Activated effector memory CD4-positive, alpha-beta T cell treated with anti-CD3 and anti-CD28 coated beads, Interleukin-2, amount 50 U/mL, for 16 hours (primary cell): ENCODE measurements around the gene GEMIN8.

Source experiments
- DNase-seq: peaks from one replicate; pipeline ENCODE4 v3.0.0-alpha.2; 2020

The GEMIN8 gene, protein sequence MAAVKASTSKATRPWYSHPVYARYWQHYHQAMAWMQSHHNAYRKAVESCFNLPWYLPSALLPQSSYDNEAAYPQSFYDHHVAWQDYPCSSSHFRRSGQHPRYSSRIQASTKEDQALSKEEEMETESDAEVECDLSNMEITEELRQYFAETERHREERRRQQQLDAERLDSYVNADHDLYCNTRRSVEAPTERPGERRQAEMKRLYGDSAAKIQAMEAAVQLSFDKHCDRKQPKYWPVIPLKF

DNA sequence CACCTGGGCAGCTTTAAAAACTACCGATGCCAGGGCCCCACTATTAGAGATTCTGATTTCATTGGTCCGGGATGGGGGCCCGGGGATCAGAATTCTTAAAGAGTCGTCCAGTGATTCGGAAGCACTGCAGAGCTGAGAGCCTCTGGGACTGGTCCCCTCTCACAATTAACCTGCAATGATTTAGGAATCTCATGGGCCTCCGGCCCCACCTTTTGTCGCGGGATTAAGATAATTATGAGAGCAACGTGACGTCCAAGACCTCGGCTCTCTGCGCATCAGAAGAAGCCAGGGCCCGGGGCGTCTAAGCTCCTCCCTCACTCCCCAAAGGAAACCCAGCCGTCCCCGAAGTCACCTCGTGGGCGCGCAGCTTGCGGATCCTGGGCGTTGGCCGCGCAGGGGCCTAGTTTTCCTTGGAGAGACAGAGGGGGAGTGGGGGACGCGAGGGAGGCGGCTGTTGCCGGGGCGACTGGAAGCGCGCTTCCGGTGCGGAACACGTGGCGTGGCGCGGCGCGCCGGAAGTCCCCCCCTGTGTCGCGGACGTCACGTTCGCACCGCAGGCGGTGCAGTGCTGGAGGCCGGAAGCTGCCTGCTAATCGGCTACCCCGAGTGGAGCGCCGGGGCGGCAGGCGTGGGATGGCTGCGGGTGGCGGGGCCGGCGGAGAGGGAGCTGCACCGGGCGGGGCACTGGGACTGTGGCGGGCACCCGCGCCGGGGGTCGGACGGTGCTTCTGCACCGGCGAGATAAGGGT lies at the start of gene GEMIN8:
Gene GEMIN8, minus strand, starts transcription at position 468 of the 749 bp plus-strand sequence. CDS start 8,414 bp downstream, outside the sequence.
- DNase-seq, result peak; percentile 95

DNA sequence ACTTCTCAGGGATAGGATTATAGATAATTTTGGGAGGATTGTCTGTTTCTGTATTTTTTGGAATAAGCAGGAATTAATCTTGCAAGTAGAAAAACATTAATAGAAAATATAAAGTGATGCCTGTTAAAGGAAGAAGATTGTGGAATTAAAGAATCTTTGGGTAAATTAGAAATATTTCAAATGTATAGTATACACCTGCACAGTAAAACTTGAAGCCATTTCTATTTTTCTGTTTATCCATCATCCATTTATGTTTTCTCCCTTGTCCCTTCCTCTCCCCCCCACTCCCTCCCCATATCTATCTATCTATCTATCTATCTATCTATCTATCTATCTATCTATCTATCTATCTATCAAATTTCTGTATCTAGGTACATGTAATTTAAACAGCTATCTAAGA lies 46.9 kb upstream of the GEMIN8 start:
- no peak for DNase-seq

DNA sequence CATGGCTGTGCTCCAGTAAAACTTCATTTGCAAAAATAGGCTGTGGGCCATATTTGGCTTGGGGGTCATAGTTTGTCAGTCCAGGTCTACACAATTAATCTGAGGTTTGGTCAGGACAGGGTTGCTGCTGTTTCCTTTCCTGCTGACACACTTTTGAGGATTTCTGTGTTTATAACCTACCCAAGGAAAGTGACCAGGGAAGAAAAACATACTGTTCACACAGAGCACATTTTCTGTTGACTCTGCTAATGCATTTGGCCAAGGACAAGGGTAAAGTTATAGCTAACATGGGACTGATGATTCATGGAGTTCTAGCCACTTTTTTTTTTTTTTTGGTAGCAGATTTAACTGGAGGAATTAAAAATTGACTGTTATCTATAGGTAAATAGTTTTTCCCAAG lies 43.9 kb upstream of the GEMIN8 start:
- DNase-seq, result no peak

- no peak for DNase-seq
Observed at GRCh38 chrX:14073071-14073470, 43.4 kb upstream of the GEMIN8 start.

DNA sequence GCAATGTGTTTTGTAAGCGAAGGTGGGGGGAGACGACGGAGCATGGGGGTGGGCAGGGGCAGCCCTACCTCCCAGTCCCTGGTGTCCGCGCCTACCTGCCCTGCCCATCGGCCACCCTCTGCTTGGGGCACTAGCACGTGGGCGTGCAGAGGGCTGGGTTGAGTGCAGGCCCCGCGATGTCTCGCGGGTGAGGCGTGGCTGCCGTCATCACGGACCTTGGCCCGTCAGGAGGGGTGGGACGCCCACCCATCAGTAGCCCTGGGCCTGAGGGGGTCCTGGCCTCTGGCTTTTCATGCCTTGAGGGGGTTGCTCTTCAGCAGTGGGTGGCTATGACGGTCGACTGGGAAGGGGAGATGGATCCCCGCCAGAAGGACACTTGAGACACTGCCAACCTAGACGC lies 36.1 kb upstream of the GEMIN8 start:
- DNase-seq, result no peak

DNA sequence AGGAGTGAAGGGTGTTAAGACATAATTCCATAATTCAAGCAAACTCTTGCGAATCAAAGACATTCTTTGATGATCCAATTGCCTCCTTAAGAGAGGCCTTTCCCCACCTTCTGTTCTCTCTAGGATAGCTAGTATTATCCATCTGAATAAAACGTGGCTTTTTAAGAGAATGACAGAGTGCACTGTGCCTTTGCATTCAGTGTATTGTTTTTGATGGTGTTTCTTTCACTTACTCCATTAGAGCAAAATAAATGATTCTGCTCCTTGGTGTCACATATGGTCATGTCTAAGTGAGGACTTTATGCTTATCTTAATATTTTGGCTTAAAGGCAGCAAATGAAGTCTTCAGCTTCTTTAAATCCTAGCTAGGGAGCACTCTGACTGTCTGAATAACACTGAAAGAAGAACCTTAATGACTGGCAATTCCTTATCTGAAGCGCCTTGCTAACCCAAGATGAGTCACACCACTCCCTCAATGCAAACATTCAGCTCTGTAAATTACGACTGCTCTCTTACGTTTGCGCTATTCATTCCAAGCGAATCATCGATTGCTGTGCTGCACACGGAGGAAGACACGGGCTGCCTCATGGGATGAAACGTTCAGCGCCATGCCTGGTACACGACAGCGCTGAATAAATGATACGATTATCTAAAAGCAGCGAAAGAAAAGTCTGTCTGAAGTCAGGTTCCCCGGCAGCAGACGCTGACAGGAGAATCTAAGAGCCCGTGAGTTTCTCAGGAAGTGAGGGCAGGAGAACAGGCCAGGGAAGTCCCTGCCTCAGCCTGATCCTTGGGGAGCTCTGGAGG lies 35.1 kb upstream of the GEMIN8 start:
- DNase-seq, result no peak

DNA sequence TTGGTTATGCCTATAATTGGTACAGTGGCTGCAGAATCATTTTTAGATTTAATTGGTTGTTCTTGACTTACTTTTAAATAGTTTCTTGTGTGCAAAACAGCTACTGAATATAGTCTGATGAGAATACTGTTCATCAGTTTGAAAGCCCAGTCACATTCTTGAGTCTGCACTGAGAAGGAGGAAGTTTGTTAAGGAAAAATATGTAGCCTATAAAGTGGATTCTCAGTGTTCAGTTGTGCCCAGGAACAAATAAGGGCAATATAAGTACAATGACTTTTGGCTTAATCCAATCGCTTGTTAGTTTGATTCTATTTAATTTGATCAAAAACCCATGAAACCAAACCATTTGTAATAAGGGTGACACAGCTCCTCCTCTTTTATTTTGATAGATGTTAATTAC lies 32.8 kb upstream of the GEMIN8 start:
- DNase-seq, result no peak

DNA sequence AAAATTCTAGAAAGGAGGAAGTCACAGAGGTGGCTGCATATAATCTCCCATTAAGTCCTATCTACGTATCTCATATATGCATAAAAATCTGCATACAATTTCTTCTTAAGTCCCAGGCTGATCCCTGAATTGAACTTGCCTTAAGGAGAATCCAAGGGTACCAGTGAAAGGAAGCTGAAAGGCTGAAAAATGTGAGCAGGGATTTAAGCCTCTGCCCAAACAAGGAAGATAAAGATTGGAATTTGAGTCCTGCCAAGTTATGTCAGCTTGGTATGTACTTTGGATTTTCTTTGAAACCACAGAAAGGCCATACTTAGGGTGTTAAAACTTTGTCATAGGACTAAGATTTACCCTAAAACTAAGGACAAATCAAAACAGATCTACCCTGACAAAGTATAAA lies 26.5 kb upstream of the GEMIN8 start:
- no peak for DNase-seq

- DNase-seq, result no peak
Observed at GRCh38 chrX:14051416-14051815, 21.7 kb upstream of the GEMIN8 start.

- DNase-seq, result no peak
Observed at GRCh38 chrX:14050709-14051108, 21.0 kb upstream of the GEMIN8 start.

- DNase-seq, result no peak
Observed at GRCh38 chrX:14043209-14043608, 13.5 kb upstream of the GEMIN8 start.

GRCh38 chrX:14039344-14039743 lies 9.7 kb upstream of the GEMIN8 start:
- DNase-seq, result peak; percentile 77

DNA sequence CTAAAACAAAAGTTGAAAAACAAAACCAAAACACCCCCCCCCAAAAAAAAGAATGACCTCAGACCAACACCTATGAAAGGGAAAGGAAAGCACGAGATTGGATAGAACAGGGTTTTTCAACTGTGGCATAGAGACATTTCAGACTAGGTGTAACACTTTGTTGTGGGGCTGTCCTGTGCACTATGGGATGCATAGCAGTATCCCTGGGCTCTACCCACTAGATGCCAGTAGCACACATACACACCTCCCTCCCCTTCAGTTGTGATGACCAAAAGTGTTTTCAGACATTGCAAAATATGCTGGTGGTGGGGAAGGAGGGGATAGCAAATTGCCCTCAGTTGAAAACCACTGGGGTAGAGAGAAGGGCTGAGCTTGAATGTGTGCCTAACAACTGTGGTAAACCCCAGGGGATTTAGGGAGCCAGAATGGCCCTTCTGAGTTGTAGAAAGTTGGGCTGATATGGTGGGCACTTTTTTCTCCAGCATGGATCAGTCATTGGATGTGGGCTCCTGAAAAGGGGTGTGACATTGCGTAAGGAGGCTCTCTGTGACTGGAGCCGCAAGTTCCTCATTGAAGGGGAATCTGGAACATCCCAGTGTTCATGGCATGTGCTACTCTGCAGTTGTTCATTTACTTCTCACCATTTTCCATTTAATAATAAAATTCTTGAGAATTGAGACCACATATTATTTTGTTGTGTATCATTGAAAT lies 8.8 kb upstream of the GEMIN8 start:
- DNase-seq, result no peak

DNA sequence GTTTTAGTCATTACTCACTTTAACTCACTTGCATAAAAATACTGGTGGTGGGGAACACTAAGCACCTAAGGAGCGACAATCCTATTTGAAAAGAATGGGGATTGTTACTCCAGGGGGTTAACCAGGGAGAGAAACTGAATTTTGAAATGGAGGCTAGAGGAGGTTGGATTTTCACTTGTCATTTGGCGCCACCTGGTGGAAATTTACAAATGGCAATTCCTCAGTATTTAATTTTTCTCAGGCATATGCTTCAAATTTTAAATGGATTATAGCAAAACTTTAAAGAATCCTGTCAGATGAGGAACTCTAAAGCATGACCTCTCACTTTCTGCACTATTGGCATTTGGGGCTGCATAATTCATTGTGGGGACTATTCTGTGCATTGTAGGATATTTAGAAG lies 2.7 kb upstream of the GEMIN8 start:
- peak; percentile 74 for DNase-seq

- DNase-seq, result no peak
Observed at GRCh38 chrX:14030174-14030530, 460 bp upstream of the GEMIN8 start.

DNA sequence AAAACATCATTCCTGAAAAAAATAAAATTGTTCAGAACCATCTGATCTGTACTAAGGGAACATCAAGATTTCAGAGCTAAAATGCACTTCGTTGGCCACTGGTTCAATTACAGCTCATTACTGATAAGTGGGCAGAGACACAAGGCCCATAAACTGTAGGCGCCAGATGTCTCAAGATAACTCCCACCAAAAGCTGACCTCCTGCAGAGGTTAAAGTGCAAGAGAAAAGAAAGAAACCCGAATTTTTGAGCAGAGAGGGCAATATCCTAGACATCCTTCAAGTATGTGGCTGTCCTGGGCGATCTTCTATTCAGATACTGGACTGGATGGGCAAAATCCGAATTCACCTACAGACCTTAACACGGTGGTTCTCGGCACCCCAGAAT lies 660 bp downstream of the GEMIN8 start:
- DNase-seq, result no peak

DNA sequence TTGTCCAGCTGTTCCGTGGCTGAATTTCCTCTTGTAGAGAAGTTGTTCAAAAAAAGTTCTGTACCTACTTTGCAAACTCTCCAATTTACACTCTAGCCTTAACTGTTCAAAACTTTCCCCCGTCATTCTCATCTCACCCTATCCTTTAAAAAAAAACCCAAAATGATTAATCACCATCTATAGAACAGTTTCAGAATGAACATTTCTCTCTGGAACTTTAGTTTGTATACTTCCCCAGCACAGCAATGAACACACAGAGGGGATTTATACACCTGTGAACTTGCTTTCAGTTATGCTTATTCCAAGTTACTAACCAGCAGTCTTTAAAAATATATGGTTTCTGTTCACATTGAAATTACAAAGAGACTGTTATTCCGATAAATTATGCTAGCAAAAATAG lies 1.2 kb downstream of the GEMIN8 start:
- DNase-seq, result no peak

DNA sequence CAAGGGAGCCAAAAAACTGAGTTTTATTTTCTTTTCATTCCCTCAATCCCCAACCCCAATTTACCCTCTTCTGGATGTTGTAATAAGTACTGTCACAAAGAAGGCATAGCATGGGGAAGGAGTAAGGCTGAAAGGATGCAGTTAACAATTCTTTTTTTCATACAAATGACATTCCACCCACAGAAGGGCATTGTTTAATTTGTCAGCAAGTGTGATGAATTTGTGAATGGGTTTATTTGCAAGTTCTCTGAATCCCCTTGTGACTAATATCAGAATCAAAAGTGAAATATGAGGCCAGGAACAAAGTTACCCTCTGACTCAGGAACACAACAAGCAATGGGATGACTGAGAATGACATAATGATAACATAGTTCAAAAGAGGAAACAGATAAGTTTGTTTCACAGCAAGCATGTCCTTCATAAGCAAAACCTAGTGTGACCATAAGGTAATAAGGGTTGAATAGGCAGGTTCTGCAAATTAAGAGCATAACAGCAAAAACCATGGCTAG lies 2.1 kb downstream of the GEMIN8 start:
- no peak for DNase-seq

DNA sequence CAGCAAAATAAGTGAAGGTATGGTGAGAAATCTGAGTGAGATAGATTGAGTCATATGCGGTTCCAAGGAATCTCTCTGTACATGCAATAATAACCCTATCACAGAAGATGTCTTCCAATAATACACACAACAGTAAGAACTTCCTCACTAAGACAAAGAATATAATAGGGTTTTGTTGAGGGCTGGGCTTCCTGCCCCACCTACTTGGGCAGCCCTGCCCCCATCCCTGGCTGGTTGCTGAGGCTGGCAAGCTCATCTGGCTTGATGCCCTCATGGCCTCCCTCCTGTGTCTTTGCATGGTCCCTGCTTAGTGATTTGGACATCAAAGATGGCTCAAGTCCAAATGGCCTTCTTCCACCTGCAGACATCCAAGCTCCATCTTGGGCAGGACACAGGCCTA lies 2.7 kb downstream of the GEMIN8 start:
- peak; percentile 69 for DNase-seq

DNA sequence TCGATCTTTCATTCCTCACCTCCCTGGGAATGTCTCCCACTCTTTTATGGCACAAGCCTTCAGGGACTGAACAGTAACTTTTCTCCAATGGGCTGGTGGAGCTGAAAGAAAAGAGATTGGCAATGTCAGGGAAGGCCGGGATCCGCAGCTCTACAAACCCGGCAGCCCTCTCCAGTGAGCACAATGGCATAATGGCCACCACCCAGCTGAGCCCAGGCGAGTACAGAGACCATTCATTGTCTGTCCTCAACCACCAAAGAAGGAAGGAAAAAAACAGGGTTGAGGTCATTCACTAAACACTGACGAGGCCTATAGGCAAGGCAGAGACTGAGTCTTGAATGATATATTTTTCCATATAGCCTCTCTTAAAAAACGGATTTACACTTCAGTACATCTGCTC lies 3.6 kb downstream of the GEMIN8 start:
- no peak for DNase-seq

DNA sequence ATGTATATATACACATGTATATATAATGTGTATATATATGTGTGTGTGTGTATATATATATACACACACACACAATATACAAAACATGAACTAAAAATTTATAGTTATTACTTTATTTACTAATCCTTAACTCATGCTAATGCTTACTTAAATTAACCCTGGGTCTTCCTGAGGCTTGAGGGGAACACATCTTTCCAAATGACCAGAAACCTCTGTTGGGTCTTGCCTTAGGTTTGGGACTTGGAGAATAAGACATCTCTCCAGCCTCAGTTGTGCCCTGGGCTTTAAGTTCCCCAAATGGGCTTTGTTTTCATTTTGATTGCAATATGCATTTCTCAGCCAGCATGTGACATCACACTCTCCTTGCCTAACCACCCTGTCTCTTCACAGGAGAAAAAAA lies 7.7 kb downstream of the GEMIN8 start:
- no peak for DNase-seq

DNA sequence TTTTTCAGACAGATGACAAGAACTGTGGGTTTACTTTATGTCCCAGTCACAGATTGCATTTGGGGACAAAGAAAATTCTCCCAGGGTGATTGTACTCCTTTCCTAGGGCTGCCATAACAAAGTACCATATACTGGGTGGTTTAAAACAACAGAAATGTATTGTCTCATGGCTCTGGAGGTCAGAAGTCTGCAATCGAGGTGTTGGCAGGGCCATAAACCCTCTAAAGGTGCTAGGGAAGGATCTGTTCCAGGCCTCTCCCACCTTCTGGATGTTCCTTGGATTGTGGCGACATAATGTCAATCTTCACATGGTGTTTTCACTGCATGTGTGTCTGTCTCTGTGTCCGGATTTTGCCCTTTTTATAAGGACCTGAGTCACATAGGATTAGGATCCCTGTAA lies 12.3 kb downstream of the GEMIN8 start:
- no peak for DNase-seq

DNA sequence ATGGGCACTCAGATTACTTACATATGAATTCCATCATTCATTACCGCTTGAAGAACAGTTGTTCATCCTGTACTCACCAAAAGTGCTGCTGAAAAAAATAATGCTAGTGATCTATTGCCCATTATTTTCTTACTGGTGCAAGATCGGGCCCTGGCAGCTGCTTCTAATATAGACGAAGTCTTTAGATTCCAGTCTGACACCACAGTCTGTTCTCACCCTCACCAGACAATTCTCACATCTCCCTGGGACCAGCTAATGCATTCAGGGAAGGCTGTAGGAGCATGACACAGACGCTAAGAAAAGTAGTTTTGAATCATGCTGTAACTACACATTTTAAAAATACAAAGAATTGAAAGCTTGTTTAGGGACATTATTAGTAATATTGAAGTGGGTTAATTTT lies 13.8 kb downstream of the GEMIN8 start:
- no peak for DNase-seq
